Endodermal cell (in vitro differentiated cells): ENCODE data around the gene TAF12. TPM values are rescaled to one million over a fixed set of nuclear protein-coding genes. Genes with fewer than 3 reads are reported as not detected.
"Not testable (repeated sequence)": the region's sequence is repeated elsewhere in the genome, so short reads cannot be mapped to it uniquely, and the experiment has no call there.

Experiments
- DNase-seq: peaks from one replicate; pipeline ENCODE4 v3.0.0-alpha.2; 2017
- H3K27ac ChIP-seq: 2 replicates; pipeline ENCODE4 v1.5.1; 2013; ENCODE audit warnings: mild to moderate bottlenecking, low read depth, low read length, moderate library complexity
- H3K27me3 ChIP-seq: 2 replicates; pipeline ENCODE4 v1.6.1; 2013; ENCODE audit warnings: mild to moderate bottlenecking, low read length, moderate library complexity; ENCODE audit not compliant: insufficient read depth, control insufficient read depth, poor library complexity, severe bottlenecking
- H3K36me3 ChIP-seq: 2 replicates; pipeline ENCODE4 v1.7.0; 2013; ENCODE audit warnings: mild to moderate bottlenecking, low read length, moderate library complexity; ENCODE audit not compliant: control insufficient read depth, insufficient read depth
- H3K4me1 ChIP-seq: one replicate; pipeline ENCODE4 v1.7.0; 2013; ENCODE audit warnings: low read length; ENCODE audit not compliant: control insufficient read depth, insufficient read depth
- H3K4me3 ChIP-seq: 2 replicates; pipeline ENCODE4 v1.5.1; 2013; ENCODE audit warnings: mild to moderate bottlenecking, low read length, moderate library complexity
- H3K9ac ChIP-seq: 2 replicates; pipeline ENCODE4 v1.6.1; 2013; ENCODE audit warnings: mild to moderate bottlenecking, low read length, moderate library complexity; ENCODE audit not compliant: poor library complexity, severe bottlenecking; ENCODE audit errors: extremely low read depth
- H3K9me3 ChIP-seq: 2 replicates; pipeline ENCODE4 v1.6.1; 2013; ENCODE audit warnings: mild to moderate bottlenecking, low read length, moderate library complexity; ENCODE audit not compliant: control insufficient read depth
- H3K27ac Mint-ChIP-seq: 2 replicates; pipeline ENCODE4 v1.8.0; 2020; ENCODE audit warnings: mixed read lengths
- H3K27me3 Mint-ChIP-seq: 2 replicates; pipeline ENCODE4 v1.8.0; 2021; ENCODE audit warnings: mild to moderate bottlenecking, mixed read lengths; ENCODE audit not compliant: insufficient read depth
- H3K36me3 Mint-ChIP-seq: 2 replicates; pipeline ENCODE4 v1.8.0; 2020; ENCODE audit warnings: low read depth, mixed read lengths
- H3K4me1 Mint-ChIP-seq: 2 replicates; pipeline ENCODE4 v1.8.0; 2020; ENCODE audit warnings: mixed read lengths
- H3K4me3 Mint-ChIP-seq: 2 replicates; pipeline ENCODE4 v1.8.0; 2020; ENCODE audit warnings: mild to moderate bottlenecking, moderate library complexity, mixed read lengths
- H3K9me3 Mint-ChIP-seq: 2 replicates; pipeline ENCODE4 v1.8.0; 2020; ENCODE audit warnings: mild to moderate bottlenecking, mixed read lengths
- WGBS, 2 experiments: methylation state at CpG; one replicate each; pipeline versions ENCODE4 v1.1.5 to v1.1.7; 2013; ENCODE audit warnings: missing lambda C conversion rate in 2 of 2, mixed read lengths in 1 of 2; ENCODE audit not compliant: insufficient coverage in 1 of 2, insufficient read length in 1 of 2; 5-methylcytosine and 5-hydroxymethylcytosine counted together
- total RNA-seq, 2 donors: library from RNA; stranded (reverse); fragmentation: NEBNext Ultra II Directional in 1 of 2; extraction: Animal tissue kit (Norgen Biotek cat#: 25700) in 1 of 2; gene quantifications; 2 replicates in 1 of 2; 3 replicates in 1 of 2; pipeline ENCODE4 v1.2.1, GENCODE V29; 2021
- TF ChIP-seq, protein P1 (sequence below): fragments of 200-600 bp; sonication (generic); conservative IDR thresholded peaks from 2 replicates; pipeline ENCODE4 v1.5.0; 2021; ENCODE audit warnings: antibody characterized with exemption, mild to moderate bottlenecking

Gene TAF12
- total RNA-seq, 2 donors from 2014 or later: 29.3 to 39.5 TPM

DNA sequence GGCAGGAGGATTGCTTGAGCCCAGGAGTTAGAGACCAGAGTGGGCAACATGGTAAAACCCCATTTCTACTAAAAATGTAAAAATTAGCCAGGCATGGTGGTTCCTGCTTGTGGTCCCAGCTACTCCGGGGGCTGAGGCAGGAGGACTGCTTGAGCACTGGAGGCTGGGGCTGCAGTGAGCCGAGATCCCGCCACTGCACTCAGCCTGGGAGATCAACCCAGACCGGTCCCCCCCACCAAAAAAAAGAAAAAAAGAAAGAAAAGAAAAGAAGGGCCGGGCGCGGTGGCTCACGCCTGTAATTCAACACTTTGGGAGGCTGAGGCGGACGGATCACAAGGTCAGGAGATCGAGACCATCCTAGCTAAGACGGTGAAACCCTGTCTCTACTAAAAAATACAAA is 23.9 kb upstream of the TAF12 start:
- no peaks in the 10 kb centered on the region for H3K27me3 ChIP-seq
- Mint-ChIP-seq H3K4me1 (peaks cover 25% of the 10 kb centered on the region), H3K36me3 (peaks cover 3% of the 10 kb centered on the region), H3K4me3 (no peak overlapping the region), H3K27me3 (peaks cover 3% of the 10 kb centered on the region), H3K9me3 (no peaks in the 10 kb centered on the region), H3K27ac (no peak overlapping the region)
- H3K9ac ChIP-seq: no peak overlapping the region
- no peaks in the 10 kb centered on the region for H3K9me3 ChIP-seq
- H3K36me3 ChIP-seq: peaks cover 2% of the 10 kb centered on the region
- no peak for DNase-seq
- no peaks in the 10 kb centered on the region for H3K4me1 ChIP-seq
- TF ChIP-seq, protein P1, sequence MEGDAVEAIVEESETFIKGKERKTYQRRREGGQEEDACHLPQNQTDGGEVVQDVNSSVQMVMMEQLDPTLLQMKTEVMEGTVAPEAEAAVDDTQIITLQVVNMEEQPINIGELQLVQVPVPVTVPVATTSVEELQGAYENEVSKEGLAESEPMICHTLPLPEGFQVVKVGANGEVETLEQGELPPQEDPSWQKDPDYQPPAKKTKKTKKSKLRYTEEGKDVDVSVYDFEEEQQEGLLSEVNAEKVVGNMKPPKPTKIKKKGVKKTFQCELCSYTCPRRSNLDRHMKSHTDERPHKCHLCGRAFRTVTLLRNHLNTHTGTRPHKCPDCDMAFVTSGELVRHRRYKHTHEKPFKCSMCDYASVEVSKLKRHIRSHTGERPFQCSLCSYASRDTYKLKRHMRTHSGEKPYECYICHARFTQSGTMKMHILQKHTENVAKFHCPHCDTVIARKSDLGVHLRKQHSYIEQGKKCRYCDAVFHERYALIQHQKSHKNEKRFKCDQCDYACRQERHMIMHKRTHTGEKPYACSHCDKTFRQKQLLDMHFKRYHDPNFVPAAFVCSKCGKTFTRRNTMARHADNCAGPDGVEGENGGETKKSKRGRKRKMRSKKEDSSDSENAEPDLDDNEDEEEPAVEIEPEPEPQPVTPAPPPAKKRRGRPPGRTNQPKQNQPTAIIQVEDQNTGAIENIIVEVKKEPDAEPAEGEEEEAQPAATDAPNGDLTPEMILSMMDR: no peak
- H3K27ac ChIP-seq: no peak overlapping the region
- 95 to 100% methylated on average over 7 to 12 of the region's 12 CpGs for WGBS, 2 experiments
- H3K4me3 ChIP-seq: no peak overlapping the region

GRCh38 chr1:28663871-28664470 is 21.1 kb upstream of the TAF12 start:
- Histone ChIP-seq H3K36me3 (no peaks in the 10 kb centered on the region), H3K9ac (no peak overlapping the region), H3K27me3 (no peaks in the 10 kb centered on the region), H3K4me3 (no peak overlapping the region), H3K27ac (no peak overlapping the region), H3K4me1 (no peaks in the 10 kb centered on the region), H3K9me3 (no peaks in the 10 kb centered on the region)
- no peak for DNase-seq
- Mint-ChIP-seq H3K4me3 (no peak overlapping the region), H3K27ac (no peak overlapping the region), H3K27me3 (peaks cover 3% of the 10 kb centered on the region), H3K4me1 (peaks cover 17% of the 10 kb centered on the region), H3K36me3 (no peaks in the 10 kb centered on the region), H3K9me3 (no peaks in the 10 kb centered on the region)
- TF ChIP-seq, protein P1: no peak
- 78 to 79% methylated on average over 5 to 6 of the region's 7 CpGs for WGBS, 2 experiments

DNA sequence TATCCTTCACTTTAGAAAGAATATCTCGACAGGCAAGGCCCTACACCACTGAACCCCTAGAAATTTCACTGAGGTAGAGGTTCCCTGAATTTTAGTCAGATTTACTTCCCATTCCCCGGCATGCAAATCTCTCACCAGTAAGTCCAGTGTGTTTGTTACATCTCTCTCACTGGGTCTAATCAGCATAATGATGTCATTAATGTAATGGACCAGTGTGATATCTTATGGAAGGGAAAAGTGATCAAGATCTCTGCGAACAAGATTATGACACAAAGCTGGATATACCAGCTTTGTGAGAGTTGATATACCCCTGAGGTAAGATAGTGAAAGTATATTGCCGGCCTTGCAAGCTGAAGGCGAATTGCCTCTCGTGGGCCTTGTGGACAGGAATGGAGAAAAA is 13.5 kb upstream of the TAF12 start:
- Histone ChIP-seq H3K9ac (no peak overlapping the region), H3K9me3 (no peaks in the 10 kb centered on the region), H3K36me3 (no peaks in the 10 kb centered on the region), H3K4me1 (no peaks in the 10 kb centered on the region), H3K27me3 (no peaks in the 10 kb centered on the region), H3K27ac (no peak overlapping the region), H3K4me3 (no peak overlapping the region)
- H3K9me3 Mint-ChIP-seq: no peaks in the 10 kb centered on the region
- no peaks in the 10 kb centered on the region for H3K27me3 Mint-ChIP-seq
- H3K4me3 Mint-ChIP-seq: no peak overlapping the region
- H3K27ac Mint-ChIP-seq: no peak overlapping the region
- H3K36me3 Mint-ChIP-seq: no peaks in the 10 kb centered on the region
- H3K4me1 Mint-ChIP-seq: no peaks in the 10 kb centered on the region
- TF ChIP-seq, protein P1: no peak
- DNase-seq: no peak
- 93 to 95% methylated on average over 6 of the region's 6 CpGs for WGBS, 2 experiments

- H3K36me3 Mint-ChIP-seq, H3K36me3 ChIP-seq, H3K9me3 ChIP-seq, H3K9me3 Mint-ChIP-seq, H3K9ac ChIP-seq, H3K4me1 ChIP-seq, DNase-seq, H3K4me3 ChIP-seq, H3K4me1 Mint-ChIP-seq, H3K27ac Mint-ChIP-seq, H3K4me3 Mint-ChIP-seq, H3K27me3 ChIP-seq, H3K27me3 Mint-ChIP-seq, H3K27ac ChIP-seq: not testable (repeated sequence)
- 92 to 95% methylated on average over 8 to 10 of the region's 10 CpGs for WGBS, 2 experiments
Measured at GRCh38 chr1:28655448-28656311, 12.8 kb upstream of the TAF12 start.
